ENCODE measurements around the gene TMEM239. TPM values are rescaled to one million over a fixed set of nuclear protein-coding genes. Genes with fewer than 3 reads are reported as not detected.
A peak's percentile ranks its signal among the peaks of the same experiment; 100 is the strongest.

The TMEM239 gene
- total and polyA plus RNA-seq, 8 donors: not detected

- peak in 1 of 6 donors; percentile 50 for DNase-seq
- no peaks in the 10 kb centered on the region for H3K36me3 ChIP-seq
- 3 to 5% methylated on average over 49 to 61 of the region's 61 CpGs for WGBS, 2 donors
- intact Hi-C loops (cut with DNase I): no loop called here
- peaks cover 0 to 10% (median 4%) of the 10 kb centered on the region in 4 donors for H3K27me3 ChIP-seq
- ATAC-seq: peak in 2 of 4 donors; percentile 46 to 50
- no peak overlapping the region for H3K27ac ChIP-seq
- H3K4me1 ChIP-seq: peaks cover 0 to 7% (median 0%) of the 10 kb centered on the region in 3 donors
- H3K9me3 ChIP-seq: no peaks in the 10 kb centered on the region
- no peak for FAIRE-seq
- peak overlapping the region in 1 of 4 donors; percentile 33 for H3K4me3 ChIP-seq
- no peak for TF ChIP-seq CTCF (IDR thresholded peaks at IDR 0.05)
These were observed 16.3 kb upstream of the TMEM239 start for GRCh38 chr20:2799688-2800520.

GRCh38 chr20:2800521-2801285 is 15.5 kb upstream of the TMEM239 start, which contains the start of gene CPXM1:
Gene CPXM1, minus strand, starts transcription at chr20:2800627. Its CDS starts 55 bp downstream, at chr20:2800572.
- Histone ChIP-seq H3K4me3 (peak within 1 kb of the TSS in 1 of 4 donors; percentile 33), H3K4me1 (peaks cover 0 to 7% (median 0%) of the 10 kb centered on the region in 3 donors), H3K27ac (no peak within 1 kb of the TSS), H3K27me3 (peaks cover 0 to 13% (median 5%) of the 10 kb centered on the region in 4 donors), H3K9me3 (no peaks in the 10 kb centered on the region), H3K36me3 (no peaks in the 10 kb centered on the region)
- WGBS, 2 donors: 4% methylated on average over 25 to 52 of the region's 52 CpGs
- ATAC-seq (peak in 3 of 4 donors; percentile 14 to 40 (median 37)), FAIRE-seq (no peak), DNase-seq (peak in 1 of 6 donors; percentile 40)
- intact Hi-C loops (cut with DNase I): no loop called here
- TF ChIP-seq CTCF (IDR thresholded peaks at IDR 0.05): no peak

- no peak overlapping the region for H3K4me3 ChIP-seq
- peak in 2 of 6 donors; percentile 32 to 47 for DNase-seq
- H3K27ac ChIP-seq: no peak overlapping the region
- peaks cover 0 to 13% (median 5%) of the 10 kb centered on the region in 4 donors for H3K27me3 ChIP-seq
- 7% methylated on average over 13 of the region's 13 CpGs for WGBS, 2 donors
- H3K36me3 ChIP-seq: no peaks in the 10 kb centered on the region
- H3K9me3 ChIP-seq: no peaks in the 10 kb centered on the region
- ATAC-seq: peak in 2 of 4 donors; percentile 25 to 46
- no peak for TF ChIP-seq CTCF (IDR thresholded peaks at IDR 0.05)
- intact Hi-C loops (cut with DNase I): no loop called here
- H3K4me1 ChIP-seq: peaks cover 0 to 7% (median 0%) of the 10 kb centered on the region in 3 donors
- no peak for FAIRE-seq
These were observed 14.9 kb upstream of the TMEM239 start for GRCh38 chr20:2801286-2801728.

- 41 to 48% methylated on average over 16 of the region's 16 CpGs for WGBS, 2 donors
- ATAC-seq: no peak
- no peaks in the 10 kb centered on the region for H3K36me3 ChIP-seq
- peaks cover 0 to 7% (median 0%) of the 10 kb centered on the region in 3 donors for H3K4me1 ChIP-seq
- no peak for DNase-seq
- TF ChIP-seq CTCF (IDR thresholded peaks at IDR 0.05): no peak
- FAIRE-seq: no peak
- H3K27me3 ChIP-seq: peaks cover 0 to 13% (median 5%) of the 10 kb centered on the region in 4 donors
- no peak overlapping the region for H3K27ac ChIP-seq
- H3K9me3 ChIP-seq: no peaks in the 10 kb centered on the region
- H3K4me3 ChIP-seq: no peak overlapping the region
- intact Hi-C loops (cut with DNase I): no loop called here
These were observed 11.9 kb upstream of the TMEM239 start for GRCh38 chr20:2804041-2804828.

Measured in pancreas (tissue), 10 donors.